IMR-90 (cell line): Measurements from ENCODE around the gene SLC16A1. TPM values are rescaled to one million over a fixed set of nuclear protein-coding genes. Genes with fewer than 3 reads are reported as not detected.

Experiments used
- ATAC-seq: fragments of 200-7000 bp; cut with Tn5 transposase; 2 replicates; pipeline ENCODE4 v1.9.1; 2020; ENCODE audit warnings: low read depth, mild to moderate bottlenecking, moderate library complexity
- BruUV-seq: library from RNA; stranded (reverse); fragments of 400-500 nt; replicated peaks from 2 replicates; lab custom pipeline; 2021; lab: Mats Ljungman, UMichigan
- CTCF ChIA-PET: fragments of 300-600 bp; formaldehyde crosslinking; extraction: SDS; loops from one replicate; lab custom pipeline; 2021; ENCODE audit warnings: antibody characterized with exemption; lab: Yijun Ruan, JAX
- POLR2A ChIA-PET: fragments of 300-600 bp; sonication (Branson Sonifier 250); formaldehyde crosslinking; loops from one replicate; lab custom pipeline; 2022; ENCODE audit warnings: antibody characterized with exemption; ENCODE audit not compliant: unreplicated experiment; lab: Charles Lee
- DNase-seq: peaks from one replicate; pipeline ENCODE4 v3.0.0; 2013
- H2AFZ ChIP-seq: replicated peaks from 2 replicates; pipeline ENCODE3; 2013; ENCODE audit warnings: low read length, mild to moderate bottlenecking; ENCODE audit not compliant: poor library complexity
- H2AK5ac ChIP-seq: 2 replicates; pipeline ENCODE4 v1.6.1; 2013; ENCODE audit warnings: low read depth, low read length, inconsistent platforms
- H2AK9ac ChIP-seq: replicated peaks from 2 replicates; pipeline ENCODE3; 2013; ENCODE audit warnings: mild to moderate bottlenecking, low read depth, low read length, moderate library complexity; ENCODE audit not compliant: poor library complexity
- H2BK120ac ChIP-seq: 2 replicates; pipeline ENCODE4 v1.6.1; 2013; ENCODE audit warnings: low read depth, low read length, inconsistent platforms
- H2BK15ac ChIP-seq: 3 replicates; pipeline ENCODE4 v1.6.1; 2013; ENCODE audit warnings: low read depth, low read length, inconsistent platforms
- H2BK20ac ChIP-seq: 2 replicates; pipeline ENCODE4 v1.6.1; 2013; ENCODE audit warnings: low read depth, mild to moderate bottlenecking, inconsistent platforms, low read length, moderate library complexity
- H2BK5ac ChIP-seq: 2 replicates; pipeline ENCODE4 v1.6.1; 2013; ENCODE audit warnings: mild to moderate bottlenecking, low read depth, low read length, inconsistent platforms; ENCODE audit not compliant: poor library complexity, severe bottlenecking
- H3K14ac ChIP-seq: replicated peaks from 2 replicates; pipeline ENCODE4 v1.6.1; 2013; ENCODE audit warnings: low read depth, low read length, inconsistent platforms
- H3K18ac ChIP-seq: 2 replicates; pipeline ENCODE4 v1.6.1; 2013; ENCODE audit warnings: low read depth, low read length, control low read depth
- H3K23ac ChIP-seq: 2 replicates; pipeline ENCODE4 v1.6.1; 2013; ENCODE audit warnings: low read depth, low read length, inconsistent platforms
- H3K27ac ChIP-seq: 2 replicates; pipeline ENCODE4 v1.5.1; 2013; ENCODE audit warnings: mild to moderate bottlenecking, control low read depth, low read length; ENCODE audit not compliant: insufficient read depth
- H3K27me3 ChIP-seq: 2 replicates; pipeline ENCODE4 v1.6.1; 2013; ENCODE audit warnings: low read length; ENCODE audit not compliant: control insufficient read depth, insufficient read depth
- H3K36me3 ChIP-seq: 2 replicates; pipeline ENCODE4 v1.6.1; 2013; ENCODE audit warnings: low read length, mixed read lengths; ENCODE audit not compliant: control insufficient read depth, insufficient read depth
- H3K4ac ChIP-seq: 2 replicates; pipeline ENCODE4 v1.6.1; 2013; ENCODE audit warnings: low read depth, low read length, inconsistent platforms
- H3K4me1 ChIP-seq: 2 replicates; pipeline ENCODE4 v1.6.1; 2013; ENCODE audit warnings: low read length, mixed read lengths; ENCODE audit not compliant: control insufficient read depth, insufficient read depth
- H3K4me2 ChIP-seq: 2 replicates; pipeline ENCODE4 v1.6.1; 2013; ENCODE audit warnings: low read depth, mild to moderate bottlenecking, control low read depth, low read length, moderate library complexity
- H3K4me3 ChIP-seq: 2 replicates; pipeline ENCODE4 v1.5.1; 2013; ENCODE audit warnings: low read depth, mild to moderate bottlenecking, control low read depth, low read length, moderate library complexity; ENCODE audit not compliant: insufficient read depth
- H3K56ac ChIP-seq: 2 replicates; pipeline ENCODE4 v1.6.1; 2013; ENCODE audit warnings: low read length, inconsistent platforms; ENCODE audit not compliant: insufficient read depth; ENCODE audit errors: extremely low read depth
- H3K79me1 ChIP-seq, 2 experiments: 2 replicates each; pipeline ENCODE4 v1.6.1; 2013; ENCODE audit warnings: low read length in 2 of 2, inconsistent platforms in 1 of 2, low read depth in 1 of 2
- H3K9ac ChIP-seq: 2 replicates; pipeline ENCODE4 v1.6.1; 2013; ENCODE audit warnings: low read depth, low read length, control low read depth
- H3K9me1 ChIP-seq: 2 replicates; pipeline ENCODE4 v1.6.1; 2013; ENCODE audit warnings: low read length, inconsistent platforms; ENCODE audit not compliant: insufficient read depth
- H3K9me3 ChIP-seq: 2 replicates; pipeline ENCODE4 v1.6.1; 2013; ENCODE audit warnings: low read length; ENCODE audit not compliant: control insufficient read depth, insufficient read depth
- H4K20me1 ChIP-seq: 2 replicates; pipeline ENCODE4 v1.6.1; 2013; ENCODE audit warnings: low read length, inconsistent platforms; ENCODE audit not compliant: insufficient read depth
- H4K5ac ChIP-seq: 2 replicates; pipeline ENCODE4 v1.6.1; 2013; ENCODE audit warnings: mild to moderate bottlenecking, low read depth, low read length, control low read depth
- H4K8ac ChIP-seq, 2 experiments: 2 replicates each; pipeline ENCODE4 v1.6.1; 2013; ENCODE audit warnings: low read depth in 2 of 2, low read length in 2 of 2, control low read depth in 1 of 2, inconsistent platforms in 1 of 2
- H4K91ac ChIP-seq: 2 replicates; pipeline ENCODE4 v1.6.1; 2013; ENCODE audit warnings: low read depth, low read length, inconsistent platforms; ENCODE audit not compliant: insufficient read depth
- BHLHE40 ChIP-seq: fragments of 150-350 bp; IDR thresholded peaks from 2 replicates; pipeline ENCODE4 v1.6.1; 2016; ENCODE audit warnings: mild to moderate bottlenecking, low read depth, low read length
- CEBPB ChIP-seq: IDR thresholded peaks from 2 replicates; pipeline ENCODE4 v1.6.1; 2012; ENCODE audit warnings: low read depth, low read length, improper control_type of control experiment
- CHD1 ChIP-seq: IDR thresholded peaks from 2 replicates; pipeline ENCODE4 v1.6.1; 2012; ENCODE audit warnings: low read depth, low read length, improper control_type of control experiment
- FOS ChIP-seq: fragments of 150-350 bp; IDR thresholded peaks from 2 replicates; pipeline ENCODE4 v1.6.1; 2016; ENCODE audit warnings: low read depth, low read length
- MAFK ChIP-seq: IDR thresholded peaks from 2 replicates; pipeline ENCODE4 v1.6.1; 2012; ENCODE audit warnings: low read depth, low read length, improper control_type of control experiment
- MAZ ChIP-seq: IDR thresholded peaks from 2 replicates; pipeline ENCODE4 v1.6.1; 2012; ENCODE audit warnings: low read depth, mild to moderate bottlenecking, low read length, improper control_type of control experiment, moderate library complexity, borderline replicate concordance
- MXI1 ChIP-seq: IDR thresholded peaks from 2 replicates; pipeline ENCODE4 v1.6.1; 2012; ENCODE audit warnings: low read depth, mild to moderate bottlenecking, low read length, moderate library complexity, borderline replicate concordance
- NFE2L2 ChIP-seq: fragments of 150-350 bp; IDR thresholded peaks from 2 replicates; pipeline ENCODE4 v1.6.1; 2016; ENCODE audit warnings: low read depth, mild to moderate bottlenecking, low read length
- POLR2A ChIP-seq: IDR thresholded peaks from 2 replicates; pipeline ENCODE4 v1.6.1; 2012; ENCODE audit warnings: mild to moderate bottlenecking, low read depth, low read length
- RAD21 ChIP-seq: IDR thresholded peaks from 2 replicates; pipeline ENCODE4 v1.6.1; 2012; ENCODE audit warnings: low read length, improper control_type of control experiment
- RCOR1 ChIP-seq: IDR thresholded peaks from 2 replicates; pipeline ENCODE4 v1.6.1; 2012; ENCODE audit warnings: mild to moderate bottlenecking, low read length, improper control_type of control experiment; ENCODE audit not compliant: insufficient replicate concordance
- RFX5 ChIP-seq: IDR thresholded peaks from 2 replicates; pipeline ENCODE4 v1.8.0; 2012; ENCODE audit warnings: low read depth, mild to moderate bottlenecking, low read length, moderate library complexity
- SMC3 ChIP-seq: fragments of 150-350 bp; IDR thresholded peaks from 2 replicates; pipeline ENCODE4 v1.6.1; 2016; ENCODE audit warnings: low read depth, mild to moderate bottlenecking, antibody characterized with exemption, low read length, moderate library complexity
- WGBS, 2 experiments: methylation state at CpG; one replicate each; pipeline versions ENCODE4 v1.1.5 to v1.1.7; 2013; ENCODE audit warnings: missing lambda C conversion rate in 2 of 2; ENCODE audit not compliant: insufficient read length in 1 of 2; ENCODE audit errors: extremely low coverage in 2 of 2; 5-methylcytosine and 5-hydroxymethylcytosine counted together
- dilution Hi-C: fragments of 300-500 bp; cut with HindIII; formaldehyde crosslinking; loops from one replicate; pipeline ENCODE4 v1.14.3; 2018; ENCODE audit warnings: low sequenced_read_pairs; ENCODE audit not compliant: unreplicated experiment
- in situ Hi-C: fragments of 300-500 bp; cut with MboI; formaldehyde crosslinking; loops from 3 replicates; pipeline ENCODE4 v1.14.3; 2019; ENCODE audit warnings: low sequenced_read_pairs, inconsistent platforms, mixed read lengths
- intact Hi-C: fragments of 100-400 bp; cut with micrococcal nuclease; formaldehyde crosslinking; loops from 2 replicates; pipeline ENCODE4 v1.10.0; 2022
- polyA plus RNA-seq, 3 experiments: library from polyadenylated mRNA; depleted of rRNA; stranded (reverse); fragments of >200 nt; gene quantifications; 2 replicates each; pipeline ENCODE4 v1.2.3, GENCODE V29; 2012; ENCODE audit warnings: low replicate concordance in 1 of 3
- total RNA-seq: library from RNA; depleted of rRNA; stranded (reverse); fragments of >200 nt; gene quantifications from 2 replicates; pipeline ENCODE4 v1.2.3, GENCODE V29; 2012
- TF ChIP-seq, protein P1 (sequence below): conservative IDR thresholded peaks from 2 replicates; pipeline ENCODE4 v1.5.1; 2012; ENCODE audit warnings: mild to moderate bottlenecking, low read depth, low read length, improper control_type of control experiment
- TF ChIP-seq, protein P2 (sequence below): fragments of 150-350 bp; IDR thresholded peaks from 2 replicates; pipeline ENCODE4 v1.6.1; 2016; ENCODE audit warnings: low read depth, mild to moderate bottlenecking, low read length, moderate library complexity, borderline replicate concordance
- TF ChIP-seq, protein P3 (sequence below): fragments of 150-350 bp; IDR thresholded peaks from 2 replicates; pipeline ENCODE4 v1.6.1; 2017; ENCODE audit warnings: mild to moderate bottlenecking, antibody characterized with exemption, low read length, low read depth

SLC16A1 gene
- total and polyA plus RNA-seq, 2 of the 4 experiments (the other 2 are of a cell fraction): 32.9 to 156 TPM

- no TSS peak for BruUV-seq
- H3K4me3 ChIP-seq: no peak overlapping the region
- no peak overlapping the region for H3K4ac ChIP-seq
- H3K36me3 ChIP-seq: peaks cover 15% of the 10 kb centered on the region; the same call in 1 of the 2 replicates
- no peak overlapping the region for H2BK120ac ChIP-seq
- no peak overlapping the region for H3K18ac ChIP-seq
- intact Hi-C loops: no loop called here
- H3K27me3 ChIP-seq: no peaks in the 10 kb centered on the region
- H2AK9ac ChIP-seq: no peak overlapping the region
- whole genome bisulfite sequencing, 2 experiments: 96% methylated on average over 14 of the region's 25 CpGs; no CpG with 5 or more reads in 1 of the 2 experiments
- H2BK15ac ChIP-seq: no peak overlapping the region
- dilution Hi-C loops: no loop called here
- no peak overlapping the region for H2AFZ ChIP-seq
- no peak overlapping the region for H3K56ac ChIP-seq
- in situ Hi-C loops: no loop called here
- H3K9ac ChIP-seq: no peak overlapping the region
- peaks cover 0 to 15% of the 10 kb centered on the region in 2 experiments; a peak in 2 of 4 replicates for H3K79me1 ChIP-seq
- no peak overlapping the region for H3K4me2 ChIP-seq
- no peak overlapping the region for H4K91ac ChIP-seq
- TF ChIP-seq CHD1 (no peak), RAD21 (no peak), MAFK (no peak), RCOR1 (no peak), NFE2L2 (no peak), BHLHE40 (no peak), FOS (no peak), POLR2A (no peak), SMC3 (no peak), MXI1 (no peak), CEBPB (no peak), MAZ (no peak), RFX5 (no peak)
- TF ChIP-seq, protein P1, sequence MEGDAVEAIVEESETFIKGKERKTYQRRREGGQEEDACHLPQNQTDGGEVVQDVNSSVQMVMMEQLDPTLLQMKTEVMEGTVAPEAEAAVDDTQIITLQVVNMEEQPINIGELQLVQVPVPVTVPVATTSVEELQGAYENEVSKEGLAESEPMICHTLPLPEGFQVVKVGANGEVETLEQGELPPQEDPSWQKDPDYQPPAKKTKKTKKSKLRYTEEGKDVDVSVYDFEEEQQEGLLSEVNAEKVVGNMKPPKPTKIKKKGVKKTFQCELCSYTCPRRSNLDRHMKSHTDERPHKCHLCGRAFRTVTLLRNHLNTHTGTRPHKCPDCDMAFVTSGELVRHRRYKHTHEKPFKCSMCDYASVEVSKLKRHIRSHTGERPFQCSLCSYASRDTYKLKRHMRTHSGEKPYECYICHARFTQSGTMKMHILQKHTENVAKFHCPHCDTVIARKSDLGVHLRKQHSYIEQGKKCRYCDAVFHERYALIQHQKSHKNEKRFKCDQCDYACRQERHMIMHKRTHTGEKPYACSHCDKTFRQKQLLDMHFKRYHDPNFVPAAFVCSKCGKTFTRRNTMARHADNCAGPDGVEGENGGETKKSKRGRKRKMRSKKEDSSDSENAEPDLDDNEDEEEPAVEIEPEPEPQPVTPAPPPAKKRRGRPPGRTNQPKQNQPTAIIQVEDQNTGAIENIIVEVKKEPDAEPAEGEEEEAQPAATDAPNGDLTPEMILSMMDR: no peak
- TF ChIP-seq, protein P2, sequence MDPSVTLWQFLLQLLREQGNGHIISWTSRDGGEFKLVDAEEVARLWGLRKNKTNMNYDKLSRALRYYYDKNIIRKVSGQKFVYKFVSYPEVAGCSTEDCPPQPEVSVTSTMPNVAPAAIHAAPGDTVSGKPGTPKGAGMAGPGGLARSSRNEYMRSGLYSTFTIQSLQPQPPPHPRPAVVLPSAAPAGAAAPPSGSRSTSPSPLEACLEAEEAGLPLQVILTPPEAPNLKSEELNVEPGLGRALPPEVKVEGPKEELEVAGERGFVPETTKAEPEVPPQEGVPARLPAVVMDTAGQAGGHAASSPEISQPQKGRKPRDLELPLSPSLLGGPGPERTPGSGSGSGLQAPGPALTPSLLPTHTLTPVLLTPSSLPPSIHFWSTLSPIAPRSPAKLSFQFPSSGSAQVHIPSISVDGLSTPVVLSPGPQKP: no peak
- TF ChIP-seq, protein P3, sequence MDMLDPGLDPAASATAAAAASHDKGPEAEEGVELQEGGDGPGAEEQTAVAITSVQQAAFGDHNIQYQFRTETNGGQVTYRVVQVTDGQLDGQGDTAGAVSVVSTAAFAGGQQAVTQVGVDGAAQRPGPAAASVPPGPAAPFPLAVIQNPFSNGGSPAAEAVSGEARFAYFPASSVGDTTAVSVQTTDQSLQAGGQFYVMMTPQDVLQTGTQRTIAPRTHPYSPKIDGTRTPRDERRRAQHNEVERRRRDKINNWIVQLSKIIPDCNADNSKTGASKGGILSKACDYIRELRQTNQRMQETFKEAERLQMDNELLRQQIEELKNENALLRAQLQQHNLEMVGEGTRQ: no peak
- no peak overlapping the region for H2BK5ac ChIP-seq
- POLR2A ChIA-PET: no interaction called here
- no peak overlapping the region for H3K27ac ChIP-seq
- no peak for DNase-seq
- H4K5ac ChIP-seq: no peak overlapping the region
- H3K9me1 ChIP-seq: peaks cover 2% of the 10 kb centered on the region; the same call in 1 of the 2 replicates
- no peak for ATAC-seq
- no peaks in the 10 kb centered on the region for H3K4me1 ChIP-seq
- H3K14ac ChIP-seq: no peak overlapping the region
- CTCF ChIA-PET: no interaction called here
- no peak overlapping the region for H2BK20ac ChIP-seq
- no peak overlapping the region for H3K23ac ChIP-seq
- H3K9me3 ChIP-seq: no peaks in the 10 kb centered on the region
- no peak overlapping the region for H4K8ac ChIP-seq
- H2AK5ac ChIP-seq: no peak overlapping the region
- H4K20me1 ChIP-seq: no peaks in the 10 kb centered on the region
Observed at GRCh38 chr1:112923234-112923958, 32.6 kb downstream of the SLC16A1 start.
